HG02852 (cell line): ENCODE measurements around the gene SFR1.
A peak's percentile ranks its signal among the peaks of the same experiment; 100 is the strongest.

Source experiments
- ATAC-seq: cut with Tn5 transposase; IDR thresholded peaks from one replicate; pipeline ENCODE4 v1.9.1; 2021; ENCODE audit warnings: mild to moderate bottlenecking, moderate library complexity; ENCODE audit not compliant: unreplicated experiment

The SFR1 gene

GRCh38 chr10:104121485-104122224, at the start of gene SFR1:
SFR1 (plus strand) TSS chr10:104122171; CDS start chr10:104122184, 13 bp downstream.
- ATAC-seq: peak; percentile 86

- no peak for ATAC-seq
Observed at GRCh38 chr10:104072786-104073185, 49.2 kb upstream of the SFR1 start.

GRCh38 chr10:104074505-104074904, 47.5 kb upstream of the SFR1 start:
- ATAC-seq: no peak

- no peak for ATAC-seq
Observed at GRCh38 chr10:104076743-104077160, 45.2 kb upstream of the SFR1 start.

DNA sequence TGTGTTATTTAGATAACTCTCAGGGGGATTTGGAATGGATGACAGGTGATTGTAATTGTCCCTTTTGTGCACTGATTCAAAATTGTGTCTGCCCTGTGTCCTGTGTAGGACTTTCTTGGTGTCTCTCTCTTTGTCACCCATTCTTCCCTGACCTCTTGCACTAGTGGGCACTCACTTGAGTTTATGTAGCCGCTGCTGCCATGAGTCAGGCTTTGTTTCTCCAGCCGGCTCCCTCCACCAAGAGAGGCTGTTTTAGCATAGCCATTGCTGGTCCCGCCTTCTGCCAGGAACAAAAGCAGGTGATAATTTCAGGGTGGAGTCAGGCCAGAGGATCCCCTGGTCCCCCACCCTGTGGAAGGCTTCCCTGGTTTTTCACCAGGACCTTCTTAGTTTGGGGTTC, 44.7 kb upstream of the SFR1 start:
- no peak for ATAC-seq

GRCh38 chr10:104077663-104078151, 44.3 kb upstream of the SFR1 start:
- ATAC-seq: no peak

DNA sequence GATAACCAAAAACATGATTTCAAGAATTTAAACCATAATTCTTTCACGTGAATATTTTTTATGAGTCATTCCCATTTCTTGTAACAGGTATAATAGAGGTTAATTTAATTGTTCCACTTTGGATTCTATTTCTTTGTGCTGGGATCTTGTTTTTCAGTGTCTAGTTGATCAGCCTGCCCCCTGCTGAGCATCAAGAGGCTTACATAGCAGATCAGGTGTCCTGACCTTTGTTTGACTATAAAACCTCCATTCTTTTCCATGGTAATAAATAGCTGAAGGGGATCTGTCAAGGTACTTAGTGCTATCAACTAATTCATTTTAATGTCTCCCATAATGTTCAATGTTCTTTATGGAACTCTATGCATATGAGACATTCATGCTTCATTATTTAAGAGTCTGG, 41.2 kb upstream of the SFR1 start:
- ATAC-seq: no peak

DNA sequence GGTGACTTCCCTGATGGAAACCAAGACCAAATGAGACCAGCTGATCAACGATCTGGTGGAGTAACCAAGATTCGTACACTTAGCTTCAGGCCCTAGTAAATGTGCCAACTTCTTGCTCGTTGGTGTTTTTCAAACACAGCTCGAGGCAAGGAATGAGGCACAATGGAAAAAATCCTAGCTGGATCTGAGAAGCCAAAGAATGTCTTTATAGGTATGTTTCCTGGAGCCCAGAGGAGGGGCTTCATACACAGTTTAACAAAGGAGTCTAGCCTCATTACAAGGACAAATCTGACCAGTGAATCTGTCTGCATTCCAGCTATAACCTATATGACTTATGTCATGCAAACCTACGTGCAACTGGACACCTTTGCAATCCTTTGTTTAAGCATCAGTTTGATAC, 40.0 kb upstream of the SFR1 start:
- ATAC-seq: no peak

DNA sequence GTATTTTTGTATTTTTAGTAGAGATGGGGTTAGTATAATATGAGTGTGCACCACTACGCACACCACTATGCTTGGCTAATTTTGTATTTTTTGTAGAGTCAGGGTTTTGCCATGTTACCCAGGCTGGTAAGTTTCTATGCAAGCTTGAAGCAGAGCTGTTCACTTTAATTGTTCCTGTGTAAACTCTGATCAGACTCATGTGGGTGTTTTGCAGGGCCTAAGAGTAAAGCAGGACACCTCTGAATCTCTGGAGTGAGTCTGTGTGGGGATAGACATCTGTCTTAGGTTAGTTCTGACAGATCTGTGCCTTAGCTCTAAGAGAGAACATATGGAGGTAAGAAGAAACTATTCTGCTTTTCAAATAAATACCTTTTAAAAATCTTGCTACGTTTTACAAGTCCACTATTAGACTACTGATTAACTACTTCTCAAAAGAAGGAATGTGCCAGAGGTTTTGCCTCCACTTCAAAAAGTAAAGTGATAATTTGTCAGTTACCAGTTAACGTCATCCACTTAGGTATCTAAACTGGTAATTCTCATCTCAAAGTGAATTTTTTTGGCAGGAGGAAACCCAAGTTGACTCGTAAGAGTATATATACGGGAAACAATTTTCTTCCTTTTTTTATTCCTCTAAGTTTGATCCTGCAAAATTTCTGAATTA, 37.4 kb upstream of the SFR1 start:
- no peak for ATAC-seq

DNA sequence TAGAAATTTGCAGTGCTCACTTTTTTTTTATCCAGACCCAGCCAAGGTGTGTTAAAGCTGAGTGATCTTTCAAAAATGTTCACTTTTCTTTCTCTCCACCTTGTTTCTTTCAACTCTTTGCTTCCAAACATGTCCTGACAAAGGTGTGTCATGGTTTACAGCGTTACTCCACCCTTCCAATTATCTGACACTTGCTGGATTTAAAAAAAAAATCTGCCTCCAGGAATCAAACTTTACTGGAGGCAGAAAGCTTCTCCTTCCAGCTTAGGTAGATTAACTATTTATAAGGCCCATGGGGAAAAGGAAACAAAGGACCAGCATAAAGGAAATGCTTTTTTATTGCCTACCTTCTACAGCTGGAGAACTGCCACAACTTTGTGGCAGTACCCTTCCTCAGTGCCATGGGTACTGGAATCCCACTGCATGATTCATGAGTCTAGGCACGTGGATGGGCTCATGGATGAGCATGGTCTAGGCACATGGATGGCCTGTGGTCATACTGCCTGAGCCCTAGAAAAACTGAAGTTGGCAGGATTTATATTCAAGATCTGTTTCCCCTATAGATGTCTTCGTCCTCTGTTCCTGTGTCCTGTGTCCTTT, 36.1 kb upstream of the SFR1 start, which contains the start of gene COL17A1:
Gene COL17A1 (minus strand): TSS at position 80 of the 600 bp plus-strand sequence. CDS start 5,207 bp downstream, outside the sequence.
- no peak for ATAC-seq

DNA sequence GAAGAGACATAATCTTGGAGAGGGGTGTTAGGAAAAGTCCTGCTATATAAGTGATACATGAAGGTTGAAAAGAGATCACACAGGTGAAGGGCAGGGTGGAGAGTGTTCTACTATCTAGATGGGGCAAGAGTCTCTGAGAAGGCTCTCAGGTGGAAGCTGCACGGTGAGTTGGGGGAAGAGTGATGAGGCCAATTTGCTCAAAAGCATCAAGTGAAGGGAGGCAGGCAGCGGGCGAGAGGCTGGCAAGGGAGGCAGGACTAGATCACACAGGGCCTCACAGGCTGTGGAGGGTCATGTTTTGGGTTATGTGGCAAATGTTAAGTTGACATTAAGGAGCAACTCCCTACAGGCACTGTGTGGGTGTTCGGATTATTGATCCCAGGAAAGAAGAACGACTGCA, 33.7 kb upstream of the SFR1 start:
- ATAC-seq: no peak

DNA sequence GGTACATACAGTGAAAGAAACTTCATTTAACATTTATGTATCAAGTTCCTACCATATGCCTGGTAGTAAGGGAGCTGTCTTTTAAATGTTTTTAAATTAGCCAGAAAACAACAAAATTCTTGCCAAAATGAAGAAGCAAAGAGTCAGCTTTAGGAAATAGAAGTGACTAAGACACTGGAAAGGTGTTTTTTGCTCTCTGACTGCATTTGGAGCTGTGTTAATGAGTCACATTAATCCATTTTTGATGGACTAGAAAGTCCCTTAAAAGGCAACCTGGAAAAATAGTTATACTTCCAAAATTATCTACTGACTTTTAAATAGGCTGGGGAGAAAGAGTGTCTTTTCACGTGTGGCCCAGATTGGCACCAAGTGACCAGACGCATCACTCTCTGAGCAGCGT, 32.4 kb upstream of the SFR1 start:
- no peak for ATAC-seq

DNA sequence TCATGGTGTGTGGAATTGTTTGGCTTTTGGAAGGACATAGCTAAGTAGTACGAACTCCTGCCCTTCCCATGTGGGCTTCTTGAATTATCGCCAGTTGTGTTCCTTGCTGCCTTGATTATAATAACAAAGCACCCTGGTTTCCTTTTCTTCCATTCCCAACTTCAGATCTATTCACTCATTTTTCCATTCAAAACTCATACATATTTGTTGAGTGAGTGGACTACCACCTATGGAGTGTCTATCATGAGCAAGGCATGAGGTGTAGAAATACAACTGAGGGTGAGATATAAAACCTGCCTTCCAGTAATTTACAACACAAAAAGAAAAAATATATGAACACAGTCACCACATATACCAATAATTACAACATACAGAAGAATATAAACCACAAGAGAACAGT, 31.4 kb upstream of the SFR1 start:
- ATAC-seq: no peak

DNA sequence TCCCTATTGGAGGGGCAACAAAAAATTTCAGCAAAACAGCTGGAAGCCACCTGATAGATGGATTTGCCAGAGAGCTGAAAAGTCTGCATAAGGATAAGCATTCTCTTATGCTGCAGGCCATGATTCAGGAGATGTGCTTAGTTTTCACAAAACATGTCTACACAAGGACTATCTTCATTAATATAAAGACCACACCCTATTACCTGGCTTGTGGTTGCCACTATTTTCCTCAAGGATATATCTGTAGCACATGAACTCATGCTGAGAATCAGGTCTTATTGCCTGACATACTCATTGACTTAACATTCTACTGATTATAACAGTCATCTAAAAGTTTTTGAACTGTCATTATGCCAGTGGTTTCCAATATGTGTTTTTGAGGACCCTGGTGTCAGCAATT, 29.2 kb upstream of the SFR1 start:
- no peak for ATAC-seq

- ATAC-seq: no peak
Observed at GRCh38 chr10:104096692-104097091, 25.3 kb upstream of the SFR1 start.

DNA sequence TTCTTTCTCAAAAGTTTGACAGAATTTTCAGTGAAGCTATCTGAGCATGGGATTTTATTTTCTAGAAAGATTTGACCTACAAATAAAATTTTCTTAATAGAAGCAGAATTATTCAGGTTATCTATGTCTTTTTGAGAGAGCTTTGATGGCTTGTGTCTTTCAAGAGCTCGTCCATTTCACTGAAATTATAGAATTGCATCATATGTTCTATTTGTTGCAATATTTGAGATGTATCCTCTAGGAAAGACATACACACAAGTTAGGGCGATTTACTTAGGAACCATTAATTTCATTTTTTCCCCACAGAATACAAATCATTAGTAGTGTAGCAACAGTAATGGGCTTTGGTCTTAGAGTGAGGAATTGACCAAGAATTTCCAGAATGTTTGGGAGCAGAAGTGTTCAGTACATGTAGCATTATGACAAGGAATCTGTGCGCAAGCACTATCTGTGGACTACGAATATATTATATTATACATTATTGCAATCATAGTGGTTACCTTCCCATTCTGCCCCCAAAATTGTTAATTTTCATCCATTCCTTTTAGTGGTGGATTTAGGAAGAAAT, 23.5 kb upstream of the SFR1 start:
- ATAC-seq: no peak

DNA sequence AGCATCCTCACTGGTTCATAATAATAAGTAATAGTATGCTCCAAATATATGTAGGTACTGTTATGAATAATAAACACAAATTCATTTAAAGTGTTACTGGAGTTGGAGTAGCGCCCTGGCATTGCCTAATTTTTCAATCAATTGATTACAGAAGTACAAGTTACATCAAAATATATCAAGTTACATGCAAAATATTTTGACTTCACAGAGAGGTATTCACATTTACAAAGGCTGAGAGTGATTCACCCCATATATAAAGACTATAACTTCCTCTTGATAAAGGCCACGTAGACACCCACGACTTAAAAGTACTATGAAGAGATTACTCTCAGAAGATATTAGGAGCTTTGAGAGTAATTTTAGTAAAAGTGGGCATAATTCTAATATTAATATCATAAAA, 22.7 kb upstream of the SFR1 start:
- no peak for ATAC-seq

- no peak for ATAC-seq
Observed at GRCh38 chr10:104099941-104100340, 22.0 kb upstream of the SFR1 start.

DNA sequence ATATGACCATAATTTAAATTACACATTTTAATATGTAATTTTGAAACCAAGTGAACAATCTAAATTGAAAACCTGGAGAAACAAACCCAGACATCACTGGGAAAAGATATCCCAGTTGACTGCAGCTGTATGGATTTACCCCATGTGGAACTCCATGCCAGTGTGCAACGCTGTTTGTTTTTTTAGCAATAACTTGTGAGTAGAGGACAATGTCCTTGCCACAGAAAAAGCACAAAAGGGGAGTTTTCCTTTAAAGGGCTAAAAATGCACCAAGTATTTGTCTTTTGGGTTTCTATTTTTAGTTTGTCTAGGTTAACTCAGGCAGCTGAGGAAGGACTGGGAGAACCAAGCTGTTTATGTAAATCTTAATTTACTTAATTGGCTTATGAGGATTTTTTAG, 21.2 kb upstream of the SFR1 start:
- no peak for ATAC-seq

GRCh38 chr10:104101902-104102301, 20.1 kb upstream of the SFR1 start:
- ATAC-seq: no peak

DNA sequence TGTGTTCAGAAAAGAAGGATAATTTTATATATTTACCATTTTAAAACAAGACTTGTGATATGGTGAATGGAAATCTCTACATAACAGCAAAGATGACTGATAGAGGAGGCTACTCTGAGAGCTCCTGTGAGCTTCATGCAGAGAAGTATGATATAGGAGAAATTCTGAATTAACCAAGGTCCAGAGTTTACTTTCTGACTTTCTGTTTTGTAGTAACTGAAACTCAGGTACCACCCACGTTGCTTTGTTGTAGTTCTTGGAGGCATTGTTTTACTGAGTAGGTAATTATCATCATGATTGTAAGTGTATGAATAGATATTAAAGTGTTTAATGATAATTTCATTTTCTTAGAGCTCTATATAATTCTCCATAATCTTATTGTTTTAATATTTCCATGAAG, 18.0 kb upstream of the SFR1 start:
- no peak for ATAC-seq

DNA sequence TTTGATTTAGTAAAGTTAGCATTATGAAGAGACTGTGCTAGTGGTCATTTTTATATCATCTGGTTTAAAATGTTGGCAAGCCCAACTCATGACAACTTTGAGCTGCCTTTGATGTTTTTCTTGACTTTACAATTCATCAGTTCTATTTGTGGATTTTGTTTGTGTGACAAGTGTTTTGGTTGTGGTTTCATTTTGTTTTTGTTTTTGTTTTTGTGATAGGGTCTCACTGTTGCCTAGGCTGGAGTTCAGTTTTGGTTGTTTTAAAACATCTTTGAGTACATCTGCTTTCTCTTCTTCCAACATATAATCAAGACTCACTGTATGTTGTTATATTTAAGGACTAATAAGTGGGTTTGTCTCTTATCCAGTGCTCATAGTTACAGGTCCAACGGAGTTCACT, 17.6 kb upstream of the SFR1 start:
- ATAC-seq: no peak
